HG03103 (cell line): ENCODE results near the gene VPS9D1.
A peak's percentile ranks its signal among the peaks of the same experiment; 100 is the strongest.
"Not testable (repeated sequence)": the region's sequence is repeated elsewhere in the genome, so short reads cannot be mapped to it uniquely, and the experiment has no call there.

Experiments used
- ATAC-seq: cut with Tn5 transposase; IDR thresholded peaks from one replicate; pipeline ENCODE4 v1.9.1; 2021; ENCODE audit warnings: low read depth; ENCODE audit not compliant: unreplicated experiment

The VPS9D1 gene

GRCh38 chr16:89695875-89696669 is 24.6 kb downstream of the VPS9D1 start:
- ATAC-seq = no peak

DNA sequence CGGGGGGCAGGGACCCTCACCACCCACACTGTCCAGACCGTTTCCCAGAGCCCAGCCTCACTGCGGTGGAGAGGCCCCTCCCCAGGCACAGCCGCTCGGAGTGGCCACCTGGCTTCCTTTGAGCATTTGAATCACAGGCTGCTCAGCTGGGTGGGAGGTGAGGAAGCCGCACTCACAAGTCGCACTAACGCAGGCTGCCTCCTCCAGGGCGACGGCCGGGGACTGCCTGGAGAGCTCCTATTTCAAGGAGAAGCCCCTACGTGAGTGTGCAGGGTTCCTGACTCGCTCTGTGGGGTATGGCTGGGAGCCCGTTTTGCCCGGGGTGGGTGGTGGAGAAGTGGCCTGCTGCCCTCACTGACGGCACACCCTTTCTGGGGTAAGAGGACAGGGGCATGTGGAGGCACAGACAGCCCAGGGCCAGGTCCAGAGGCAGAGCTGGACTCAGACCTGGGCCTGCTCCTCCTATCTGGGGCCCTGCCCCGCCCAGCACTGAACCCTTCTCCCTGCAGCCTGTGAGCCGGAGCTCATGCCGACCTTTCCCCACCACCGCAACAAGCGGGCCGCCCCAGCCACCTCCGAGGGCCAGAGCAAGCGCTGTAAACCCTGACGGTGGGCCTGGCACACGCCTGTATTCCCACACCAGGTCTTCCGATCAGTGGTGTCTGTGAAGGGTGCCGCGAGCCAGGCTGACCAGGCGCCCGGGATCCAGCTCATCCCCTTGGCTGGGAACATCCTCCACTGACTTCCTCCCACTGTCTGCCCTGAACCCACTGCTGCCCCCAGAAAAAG is 25.4 kb downstream of the VPS9D1 start:
- no peak for ATAC-seq

- ATAC-seq = not testable (repeated sequence)
These were observed 26.0 kb downstream of the VPS9D1 start for GRCh38 chr16:89694784-89695085.

- no peak for ATAC-seq
These were observed 26.5 kb downstream of the VPS9D1 start for GRCh38 chr16:89693931-89694783.

- ATAC-seq = no peak
These were observed 27.4 kb downstream of the VPS9D1 start for GRCh38 chr16:89693289-89693731.

DNA sequence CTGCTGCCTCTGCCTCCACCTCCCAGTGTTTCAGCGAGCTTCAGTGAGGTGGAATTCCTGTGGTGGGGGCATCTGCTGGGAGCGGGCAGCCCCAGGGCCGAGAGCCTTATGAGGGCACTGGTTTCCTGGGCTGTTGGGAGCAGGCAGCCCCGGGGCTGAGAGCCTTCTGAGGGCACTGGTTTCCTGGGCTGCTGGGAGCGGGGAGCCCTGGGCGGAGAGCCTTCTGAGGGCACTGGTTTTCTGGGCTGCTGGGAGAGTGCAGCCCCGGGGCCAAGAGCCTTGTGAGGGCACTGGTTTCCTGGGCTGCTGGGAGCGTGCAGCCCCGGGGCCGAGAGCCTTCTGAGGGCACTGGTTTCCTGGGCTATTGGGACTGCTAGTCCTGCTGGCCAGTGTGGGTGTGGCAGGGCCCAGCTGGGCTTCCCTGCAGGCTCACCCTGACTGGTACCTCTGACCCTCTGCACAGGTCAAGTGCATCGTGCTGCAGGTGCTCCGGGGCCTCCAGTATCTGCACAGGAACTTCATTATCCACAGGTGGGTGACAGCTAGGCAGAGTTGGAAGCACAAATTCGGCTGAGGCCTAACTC is 28.6 kb downstream of the VPS9D1 start:
- no peak for ATAC-seq

DNA sequence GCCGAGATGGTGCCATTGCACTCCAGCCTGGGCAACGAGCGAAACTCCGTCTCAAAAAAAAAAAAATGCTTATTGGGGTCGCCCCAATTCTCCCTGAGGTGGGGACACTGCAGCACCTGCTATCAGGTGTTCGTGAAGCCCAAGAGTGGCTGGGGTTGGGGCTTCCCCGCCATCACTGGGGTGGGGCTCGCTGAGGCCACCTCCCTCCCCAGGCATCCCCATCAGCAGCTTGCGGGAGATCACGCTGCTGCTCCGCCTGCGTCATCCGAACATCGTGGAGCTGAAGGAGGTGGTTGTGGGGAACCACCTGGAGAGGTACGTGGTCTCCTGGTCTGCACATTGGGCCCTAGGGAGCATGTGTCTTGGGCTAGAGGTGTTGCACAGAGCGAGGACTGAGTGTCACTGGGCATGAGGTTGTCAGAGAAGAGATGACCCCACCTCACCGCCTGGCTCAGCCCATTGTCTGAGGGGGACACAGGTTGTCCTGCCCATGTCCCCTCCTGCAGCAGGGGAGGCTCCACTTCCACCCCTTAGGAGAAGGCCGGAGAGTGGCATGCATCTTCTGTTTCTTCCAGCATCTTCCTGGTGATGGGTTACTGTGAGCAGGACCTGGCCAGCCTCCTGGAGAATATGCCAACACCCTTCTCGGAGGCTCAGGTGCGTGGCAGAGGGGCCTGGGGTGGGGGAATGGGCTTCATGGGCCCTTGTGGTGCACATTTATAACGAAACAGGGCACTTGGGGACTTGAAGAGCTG is 29.3 kb downstream of the VPS9D1 start:
- no peak for ATAC-seq

DNA sequence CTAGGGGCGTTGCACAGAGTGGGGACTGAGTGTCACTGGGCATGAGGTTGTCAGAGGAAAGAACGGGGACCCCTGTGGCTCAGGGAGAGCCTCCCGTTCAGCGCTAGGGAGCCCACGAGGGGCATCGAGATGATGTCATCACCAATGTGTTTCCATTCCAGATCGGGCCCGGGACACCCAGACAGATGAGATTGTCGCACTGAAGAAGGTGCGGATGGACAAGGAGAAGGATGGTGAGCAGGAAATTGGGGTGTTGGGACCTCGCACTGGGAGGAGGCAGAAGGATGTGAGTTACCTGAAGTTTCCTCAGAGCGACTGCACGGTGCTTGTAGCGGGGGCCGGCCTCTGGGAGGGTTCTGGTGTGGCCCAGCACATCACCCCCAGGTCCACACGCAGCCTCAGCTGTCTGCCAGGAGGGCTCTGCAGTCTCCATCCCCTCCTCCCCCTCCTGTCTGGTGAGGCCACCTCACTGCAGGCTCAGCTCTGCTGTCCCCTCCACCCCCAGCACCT is 30.3 kb downstream of the VPS9D1 start:
- ATAC-seq = no peak

GRCh38 chr16:89689621-89690020 is 31.1 kb downstream of the VPS9D1 start:
- ATAC-seq = not testable (repeated sequence)

DNA sequence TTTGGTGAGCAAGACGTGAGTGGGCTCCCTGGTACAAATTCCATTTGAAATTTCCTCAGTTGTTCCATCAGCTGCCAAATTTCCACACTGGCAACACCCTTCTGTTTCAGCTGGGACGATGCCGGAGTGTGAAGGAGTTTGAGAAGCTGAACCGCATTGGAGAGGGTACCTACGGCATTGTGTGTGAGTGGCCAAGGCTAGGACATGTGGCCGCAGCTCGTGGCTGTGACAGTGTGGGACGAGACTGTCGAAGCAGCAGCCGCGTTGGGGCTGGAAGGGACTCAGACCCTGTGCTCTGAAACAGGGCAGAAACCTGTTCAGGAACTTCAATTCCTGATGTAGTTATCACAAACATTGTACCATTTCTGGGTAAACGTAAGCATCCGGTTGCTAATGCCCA is 31.6 kb downstream of the VPS9D1 start:
- no peak for ATAC-seq

GRCh38 chr16:89688395-89688794 is 32.3 kb downstream of the VPS9D1 start:
- no peak for ATAC-seq

- no peak for ATAC-seq
These were observed 33.4 kb downstream of the VPS9D1 start for GRCh38 chr16:89687092-89687940.

DNA sequence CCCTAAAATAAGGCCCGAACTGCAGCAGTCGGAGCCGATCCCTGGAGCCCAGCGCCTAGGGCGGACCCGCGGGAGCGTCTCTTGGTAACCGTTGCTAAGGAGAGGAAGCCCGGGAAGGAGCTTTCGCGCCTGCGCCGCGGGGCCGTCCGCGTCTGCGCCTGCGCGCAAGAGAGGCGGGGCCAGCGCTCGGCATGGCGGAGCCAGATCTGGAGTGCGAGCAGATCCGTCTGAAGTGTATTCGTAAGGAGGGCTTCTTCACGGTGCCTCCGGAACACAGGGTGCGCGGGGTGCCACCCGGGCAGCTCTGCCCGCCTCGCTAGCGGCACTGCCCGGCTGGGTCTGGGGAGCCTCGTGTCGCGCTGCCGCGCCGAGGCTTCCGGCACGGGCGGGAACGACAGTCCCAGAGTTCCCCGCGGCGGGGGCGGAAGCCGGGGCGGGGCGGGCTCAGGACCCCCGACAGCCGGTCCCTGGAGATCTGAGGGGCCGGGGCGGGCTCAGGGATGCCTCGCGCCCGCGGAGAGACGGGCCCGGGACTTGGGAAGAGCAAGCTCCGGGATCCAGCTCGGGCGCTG is 34.1 kb downstream of the VPS9D1 start, which contains the start of gene CDK10:
Gene CDK10 (plus strand): TSS at position 170 of the 572 bp plus-strand sequence. CDS start 22 bp downstream, at position 192.
- ATAC-seq = peak; percentile 78

DNA sequence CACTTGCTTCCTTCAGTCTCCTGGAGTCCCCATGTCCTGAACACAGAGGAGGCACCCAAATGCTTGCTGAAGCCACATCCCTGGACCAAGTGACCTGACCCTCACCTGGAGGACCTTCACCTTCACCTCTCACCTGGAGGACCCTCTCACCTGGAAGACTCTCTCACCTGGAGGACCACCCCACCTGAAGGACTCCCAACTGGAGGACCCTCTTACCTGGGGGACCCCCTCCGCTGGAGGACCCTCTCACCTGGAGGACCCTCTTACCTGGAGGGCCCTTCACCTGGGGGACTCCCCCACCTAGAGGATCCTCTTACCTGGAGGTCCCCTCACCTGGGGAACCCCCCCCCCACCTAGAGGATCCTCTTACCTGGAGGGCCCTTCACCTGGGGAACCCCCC is 34.8 kb downstream of the VPS9D1 start:
- ATAC-seq = no peak

GRCh38 chr16:89678258-89678657 is 42.4 kb downstream of the VPS9D1 start:
- no peak for ATAC-seq

DNA sequence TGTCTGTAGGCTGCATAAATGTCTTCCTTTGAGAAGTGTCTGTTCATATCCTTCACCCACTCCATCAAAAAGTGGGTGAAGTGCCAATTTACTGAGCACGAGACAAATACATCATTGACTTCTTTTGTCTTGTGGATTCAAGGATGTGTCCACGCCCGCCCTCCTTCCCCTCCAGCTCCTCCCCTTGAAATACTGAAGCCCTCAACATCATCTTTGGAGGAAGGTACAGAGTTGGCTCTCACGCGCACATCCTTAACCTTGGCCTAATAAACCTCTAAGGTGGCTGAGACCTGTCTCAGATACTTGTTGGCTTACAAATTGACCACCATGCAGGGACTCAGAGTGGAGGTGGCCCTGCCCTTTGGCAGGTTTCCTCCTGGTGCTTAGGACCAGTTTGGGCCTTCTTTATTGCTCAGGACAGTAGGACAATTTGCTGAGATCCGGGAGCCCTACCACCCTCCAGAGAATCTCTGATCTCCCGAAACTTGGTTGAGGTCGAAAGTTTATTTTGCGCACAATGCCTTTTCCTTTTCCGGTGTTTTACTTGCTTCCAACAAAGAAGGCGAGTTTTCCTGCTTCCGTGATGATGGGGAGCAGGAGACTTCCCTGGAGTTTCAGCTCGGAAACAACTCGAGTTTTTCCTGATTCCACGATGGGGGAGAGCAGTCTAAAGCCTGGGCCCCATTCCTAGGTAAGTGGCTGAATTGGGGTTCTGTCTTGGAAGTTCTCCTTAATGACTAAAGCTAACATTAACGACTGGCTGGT is 48.3 kb downstream of the VPS9D1 start:
- ATAC-seq = no peak

DNA sequence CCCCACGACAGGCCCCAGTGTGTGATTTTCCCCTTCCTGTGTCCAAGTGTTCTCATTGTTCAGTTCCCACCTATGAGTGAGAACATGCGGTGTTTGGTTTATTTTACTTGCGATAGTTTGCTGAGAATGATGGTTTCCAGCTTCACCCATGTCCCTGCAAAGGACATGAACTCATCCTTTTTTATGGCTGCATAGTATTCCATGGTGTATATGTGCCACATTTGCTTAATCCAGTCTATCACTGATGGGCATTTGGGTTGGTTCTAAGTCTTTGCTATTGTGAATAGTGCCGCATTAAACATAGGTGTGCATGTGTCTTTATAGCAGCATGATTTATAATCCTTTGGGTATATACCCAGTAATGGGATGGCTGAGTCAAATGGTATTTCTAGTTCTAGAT is 49.1 kb downstream of the VPS9D1 start:
- not testable (repeated sequence) for ATAC-seq
